Endodermal cell (in vitro differentiated cells): Measurements from ENCODE around the gene LILRA5. TPM values are rescaled to one million over a fixed set of nuclear protein-coding genes. Genes with fewer than 3 reads are reported as not detected.

ENCODE experiments used
- DNase-seq: peaks from one replicate; pipeline ENCODE4 v3.0.0-alpha.2; 2017
- H3K27ac ChIP-seq: 2 replicates; pipeline ENCODE4 v1.5.1; 2013; ENCODE audit warnings: mild to moderate bottlenecking, low read depth, low read length, moderate library complexity
- H3K27me3 ChIP-seq: 2 replicates; pipeline ENCODE4 v1.6.1; 2013; ENCODE audit warnings: mild to moderate bottlenecking, low read length, moderate library complexity; ENCODE audit not compliant: insufficient read depth, control insufficient read depth, poor library complexity, severe bottlenecking
- H3K36me3 ChIP-seq: 2 replicates; pipeline ENCODE4 v1.7.0; 2013; ENCODE audit warnings: mild to moderate bottlenecking, low read length, moderate library complexity; ENCODE audit not compliant: control insufficient read depth, insufficient read depth
- H3K4me1 ChIP-seq: one replicate; pipeline ENCODE4 v1.7.0; 2013; ENCODE audit warnings: low read length; ENCODE audit not compliant: control insufficient read depth, insufficient read depth
- H3K4me3 ChIP-seq: 2 replicates; pipeline ENCODE4 v1.5.1; 2013; ENCODE audit warnings: mild to moderate bottlenecking, low read length, moderate library complexity
- H3K9ac ChIP-seq: 2 replicates; pipeline ENCODE4 v1.6.1; 2013; ENCODE audit warnings: mild to moderate bottlenecking, low read length, moderate library complexity; ENCODE audit not compliant: poor library complexity, severe bottlenecking; ENCODE audit errors: extremely low read depth
- H3K9me3 ChIP-seq: 2 replicates; pipeline ENCODE4 v1.6.1; 2013; ENCODE audit warnings: mild to moderate bottlenecking, low read length, moderate library complexity; ENCODE audit not compliant: control insufficient read depth
- H3K27ac Mint-ChIP-seq: 2 replicates; pipeline ENCODE4 v1.8.0; 2020; ENCODE audit warnings: mixed read lengths
- H3K27me3 Mint-ChIP-seq: 2 replicates; pipeline ENCODE4 v1.8.0; 2021; ENCODE audit warnings: mild to moderate bottlenecking, mixed read lengths; ENCODE audit not compliant: insufficient read depth
- H3K36me3 Mint-ChIP-seq: 2 replicates; pipeline ENCODE4 v1.8.0; 2020; ENCODE audit warnings: low read depth, mixed read lengths
- H3K4me1 Mint-ChIP-seq: 2 replicates; pipeline ENCODE4 v1.8.0; 2020; ENCODE audit warnings: mixed read lengths
- H3K4me3 Mint-ChIP-seq: 2 replicates; pipeline ENCODE4 v1.8.0; 2020; ENCODE audit warnings: mild to moderate bottlenecking, moderate library complexity, mixed read lengths
- H3K9me3 Mint-ChIP-seq: 2 replicates; pipeline ENCODE4 v1.8.0; 2020; ENCODE audit warnings: mild to moderate bottlenecking, mixed read lengths
- WGBS, 2 experiments: methylation state at CpG; one replicate each; pipeline versions ENCODE4 v1.1.5 to v1.1.7; 2013; ENCODE audit warnings: missing lambda C conversion rate in 2 of 2, mixed read lengths in 1 of 2; ENCODE audit not compliant: insufficient coverage in 1 of 2, insufficient read length in 1 of 2; 5-methylcytosine and 5-hydroxymethylcytosine counted together
- total RNA-seq, 2 donors: library from RNA; stranded (reverse); fragmentation: NEBNext Ultra II Directional in 1 of 2; extraction: Animal tissue kit (Norgen Biotek cat#: 25700) in 1 of 2; gene quantifications; 2 replicates in 1 of 2; 3 replicates in 1 of 2; pipeline ENCODE4 v1.2.1, GENCODE V29; 2021
- TF ChIP-seq, protein P1 (sequence below): fragments of 200-600 bp; sonication (generic); conservative IDR thresholded peaks from 2 replicates; pipeline ENCODE4 v1.5.0; 2021; ENCODE audit warnings: antibody characterized with exemption, mild to moderate bottlenecking

The LILRA5 gene
- total RNA-seq, 2 donors from 2014 or later: not detected

DNA sequence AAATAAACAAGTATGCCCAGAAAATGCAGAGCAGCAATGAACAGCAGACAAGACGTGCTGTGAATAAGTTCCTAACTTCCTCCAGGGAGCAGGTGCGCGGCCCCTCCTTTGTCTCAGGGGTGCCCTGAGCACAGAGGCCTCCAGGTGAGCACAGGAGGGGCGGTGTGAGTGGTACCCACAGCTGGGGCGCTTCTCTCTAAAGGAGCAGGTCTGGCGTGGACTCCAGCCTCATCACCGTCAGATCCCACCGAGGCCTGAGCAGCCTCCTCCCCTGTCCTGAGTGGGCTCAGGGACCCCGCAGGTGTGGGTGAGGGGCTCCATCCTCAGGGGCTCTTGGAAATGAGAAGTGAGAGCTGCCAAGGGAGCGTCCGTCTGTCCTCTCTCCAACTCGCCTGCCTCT is 3.2 kb downstream of the LILRA5 start:
- Mint-ChIP-seq H3K27me3 (peaks cover 8% of the 10 kb centered on the region), H3K27ac (no peak overlapping the region), H3K36me3 (no peaks in the 10 kb centered on the region), H3K4me3 (no peak overlapping the region), H3K4me1 (no peaks in the 10 kb centered on the region), H3K9me3 (peaks cover 8% of the 10 kb centered on the region)
- no peak overlapping the region for H3K4me3 ChIP-seq
- TF ChIP-seq, protein P1, sequence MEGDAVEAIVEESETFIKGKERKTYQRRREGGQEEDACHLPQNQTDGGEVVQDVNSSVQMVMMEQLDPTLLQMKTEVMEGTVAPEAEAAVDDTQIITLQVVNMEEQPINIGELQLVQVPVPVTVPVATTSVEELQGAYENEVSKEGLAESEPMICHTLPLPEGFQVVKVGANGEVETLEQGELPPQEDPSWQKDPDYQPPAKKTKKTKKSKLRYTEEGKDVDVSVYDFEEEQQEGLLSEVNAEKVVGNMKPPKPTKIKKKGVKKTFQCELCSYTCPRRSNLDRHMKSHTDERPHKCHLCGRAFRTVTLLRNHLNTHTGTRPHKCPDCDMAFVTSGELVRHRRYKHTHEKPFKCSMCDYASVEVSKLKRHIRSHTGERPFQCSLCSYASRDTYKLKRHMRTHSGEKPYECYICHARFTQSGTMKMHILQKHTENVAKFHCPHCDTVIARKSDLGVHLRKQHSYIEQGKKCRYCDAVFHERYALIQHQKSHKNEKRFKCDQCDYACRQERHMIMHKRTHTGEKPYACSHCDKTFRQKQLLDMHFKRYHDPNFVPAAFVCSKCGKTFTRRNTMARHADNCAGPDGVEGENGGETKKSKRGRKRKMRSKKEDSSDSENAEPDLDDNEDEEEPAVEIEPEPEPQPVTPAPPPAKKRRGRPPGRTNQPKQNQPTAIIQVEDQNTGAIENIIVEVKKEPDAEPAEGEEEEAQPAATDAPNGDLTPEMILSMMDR: no peak
- H3K27me3 ChIP-seq: no peaks in the 10 kb centered on the region
- no peaks in the 10 kb centered on the region for H3K36me3 ChIP-seq
- no peak overlapping the region for H3K27ac ChIP-seq
- WGBS, 2 experiments: 76 to 81% methylated on average over 5 to 12 of the region's 12 CpGs
- no peak for DNase-seq
- H3K9ac ChIP-seq: no peak overlapping the region
- H3K4me1 ChIP-seq: no peaks in the 10 kb centered on the region
- no peaks in the 10 kb centered on the region for H3K9me3 ChIP-seq

DNA sequence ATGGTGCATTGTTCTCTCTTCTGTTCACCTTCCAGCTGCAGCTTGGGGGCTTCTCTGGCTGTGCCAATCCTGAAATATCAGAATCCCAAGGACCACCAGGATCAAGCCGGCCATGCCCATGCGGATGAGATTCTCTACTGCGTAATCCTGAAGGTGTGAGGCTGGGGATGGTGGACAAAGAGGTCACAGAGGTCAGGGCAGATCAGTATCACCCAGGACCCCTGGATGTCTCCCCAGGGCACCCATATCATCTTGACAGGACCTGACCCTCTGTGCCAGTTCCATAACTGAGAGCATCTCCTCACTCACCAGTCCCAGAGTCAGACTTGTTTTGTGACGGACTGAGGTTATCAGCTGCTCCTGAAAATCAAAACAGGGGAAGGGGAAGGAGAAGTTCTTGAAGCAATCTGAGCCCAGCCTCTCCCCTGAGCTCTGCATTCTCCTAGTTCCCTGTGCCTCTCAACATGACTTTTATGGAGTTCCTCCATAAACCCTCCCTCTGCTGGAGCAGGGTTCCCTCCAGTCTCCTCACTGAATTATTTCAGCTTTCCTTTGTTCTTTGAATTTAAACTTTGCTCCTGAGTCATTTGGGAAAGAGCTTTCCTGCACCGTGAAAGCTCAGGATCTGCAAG is 5.5 kb downstream of the LILRA5 start:
- H3K27ac Mint-ChIP-seq: no peak overlapping the region
- Histone ChIP-seq H3K4me1 (no peaks in the 10 kb centered on the region), H3K4me3 (no peak overlapping the region), H3K9me3 (no peaks in the 10 kb centered on the region), H3K27me3 (no peaks in the 10 kb centered on the region), H3K27ac (no peak overlapping the region), H3K36me3 (no peaks in the 10 kb centered on the region), H3K9ac (no peak overlapping the region)
- no peak overlapping the region for H3K4me3 Mint-ChIP-seq
- 88 to 89% methylated on average over 3 to 5 of the region's 5 CpGs for WGBS, 2 experiments
- no peak for DNase-seq
- no peaks in the 10 kb centered on the region for H3K4me1 Mint-ChIP-seq
- H3K9me3 Mint-ChIP-seq: peaks cover 8% of the 10 kb centered on the region
- peaks cover 11% of the 10 kb centered on the region for H3K27me3 Mint-ChIP-seq
- no peaks in the 10 kb centered on the region for H3K36me3 Mint-ChIP-seq
- TF ChIP-seq, protein P1: no peak

GRCh38 chr19:54305141-54305540 is 7.8 kb downstream of the LILRA5 start:
- Histone ChIP-seq H3K9me3 (no peaks in the 10 kb centered on the region), H3K27me3 (peaks cover 7% of the 10 kb centered on the region), H3K36me3 (no peaks in the 10 kb centered on the region), H3K27ac (no peak overlapping the region), H3K9ac (no peak overlapping the region), H3K4me1 (no peaks in the 10 kb centered on the region), H3K4me3 (no peak overlapping the region)
- TF ChIP-seq, protein P1: no peak
- Mint-ChIP-seq H3K36me3 (no peaks in the 10 kb centered on the region), H3K9me3 (peaks cover 8% of the 10 kb centered on the region), H3K27me3 (peaks cover 23% of the 10 kb centered on the region), H3K4me3 (no peak overlapping the region), H3K4me1 (no peaks in the 10 kb centered on the region), H3K27ac (no peak overlapping the region)
- 77 to 100% methylated on average over 1 of the region's 1 CpG for WGBS, 2 experiments
- no peak for DNase-seq
